BE2C (cell line): ENCODE measurements around the gene SPATA24.
A peak's percentile ranks its signal among the peaks of the same experiment; 100 is the strongest.

Source experiments
- DNase-seq: peaks from one replicate; pipeline ENCODE4 v3.0.0-alpha.2; 2020
- H3K27me3 ChIP-seq: fragments of 250-450 bp; sonication (Bioruptor Pico); 2 replicates; pipeline ENCODE4 v1.5.1; 2020; ENCODE audit warnings: mild to moderate bottlenecking
- H3K36me3 ChIP-seq: fragments of 250-450 bp; sonication (Bioruptor Pico); 2 replicates; pipeline ENCODE4 v1.5.1; 2020; ENCODE audit warnings: mild to moderate bottlenecking
- H3K4me1 ChIP-seq: fragments of 250-450 bp; sonication (Bioruptor Pico); 2 replicates; pipeline ENCODE4 v1.5.1; 2020
- H3K4me3 ChIP-seq: 2 replicates; pipeline ENCODE4 v1.5.1; 2011; ENCODE audit warnings: low read depth, low read length
- H3K9me3 ChIP-seq: fragments of 250-450 bp; sonication (Bioruptor Pico); 2 replicates; pipeline ENCODE4 v1.5.1; 2020
- CTCF ChIP-seq: IDR thresholded peaks from 2 replicates; pipeline ENCODE4 v1.5.1; 2012; ENCODE audit warnings: mild to moderate bottlenecking, low read depth, low read length

SPATA24 gene

GRCh38 chr5:139397921-139398320, 6.0 kb downstream of the SPATA24 start:
- Histone ChIP-seq H3K4me3 (no peak overlapping the region), H3K4me1 (no peaks in the 10 kb centered on the region; the same call in 1 of the 2 replicates), H3K9me3 (no peaks in the 10 kb centered on the region), H3K36me3 (no peaks in the 10 kb centered on the region), H3K27me3 (peaks cover 23% of the 10 kb centered on the region)
- no peak for TF ChIP-seq CTCF
- no peak for DNase-seq

GRCh38 chr5:139396691-139397090, 7.2 kb downstream of the SPATA24 start:
- no peak overlapping the region for H3K4me3 ChIP-seq
- no peaks in the 10 kb centered on the region for H3K4me1 ChIP-seq
- DNase-seq, result no peak
- TF ChIP-seq CTCF, result no peak
- no peaks in the 10 kb centered on the region for H3K36me3 ChIP-seq
- peaks cover 31% of the 10 kb centered on the region for H3K27me3 ChIP-seq
- no peaks in the 10 kb centered on the region for H3K9me3 ChIP-seq

- Histone ChIP-seq H3K36me3 (no peaks in the 10 kb centered on the region), H3K9me3 (no peaks in the 10 kb centered on the region), H3K27me3 (peaks cover 31% of the 10 kb centered on the region), H3K4me1 (no peaks in the 10 kb centered on the region), H3K4me3 (no peak overlapping the region)
- DNase-seq, result no peak
- no peak for TF ChIP-seq CTCF
Measured at GRCh38 chr5:139395844-139396640, 7.8 kb downstream of the SPATA24 start.

GRCh38 chr5:139394654-139395566, 9.0 kb downstream of the SPATA24 start, which contains the start of gene PROB1:
TSS of gene PROB1 (minus strand) at chr5:139395104. CDS start at chr5:139395081, 23 bp downstream.
- H3K4me1 ChIP-seq, result no peaks in the 10 kb centered on the region
- TF ChIP-seq CTCF, result no peak
- H3K4me3 ChIP-seq, result peak within 1 kb of the TSS; percentile 33

GRCh38 chr5:139394123-139394653, 9.7 kb downstream of the SPATA24 start:
- peaks cover 31% of the 10 kb centered on the region for H3K27me3 ChIP-seq
- DNase-seq, result peak; percentile 60
- no peaks in the 10 kb centered on the region for H3K9me3 ChIP-seq
- H3K4me3 ChIP-seq, result peak overlapping the region; percentile 33
- no peaks in the 10 kb centered on the region for H3K36me3 ChIP-seq
- H3K4me1 ChIP-seq, result no peaks in the 10 kb centered on the region
- peak; percentile 39 for TF ChIP-seq CTCF

More at GRCh38 chr5:139394654-139395566, 9.0 kb downstream of the SPATA24 start, which contains the start of gene PROB1:
- H3K36me3 ChIP-seq, result no peaks in the 10 kb centered on the region
- H3K27me3 ChIP-seq, result peaks cover 31% of the 10 kb centered on the region
- no peaks in the 10 kb centered on the region for H3K9me3 ChIP-seq
- DNase-seq, result no peak
